ENCODE data around the gene IDUA.

The IDUA gene

DNA sequence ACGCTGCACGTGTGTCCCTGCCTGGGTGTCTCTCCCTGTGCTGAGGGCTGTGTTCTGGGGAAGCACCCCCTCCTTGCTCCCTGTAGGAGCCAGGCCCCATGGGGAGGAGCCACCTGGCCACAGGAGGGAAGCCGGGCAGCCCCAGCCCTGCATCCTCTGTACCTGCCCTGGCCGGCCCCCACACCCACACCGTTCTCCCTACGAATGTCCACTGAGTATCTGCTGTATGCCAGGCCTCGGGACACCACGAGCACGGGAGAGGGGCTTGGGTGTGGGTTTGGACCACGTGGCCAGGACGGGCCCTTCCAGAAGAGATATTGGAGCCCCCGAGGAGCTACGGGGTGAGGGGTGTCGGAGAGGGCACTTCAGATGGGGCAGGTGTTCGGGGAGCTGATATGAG lies 30.9 kb downstream of the IDUA start:
- DNase-seq = no peak

DNA sequence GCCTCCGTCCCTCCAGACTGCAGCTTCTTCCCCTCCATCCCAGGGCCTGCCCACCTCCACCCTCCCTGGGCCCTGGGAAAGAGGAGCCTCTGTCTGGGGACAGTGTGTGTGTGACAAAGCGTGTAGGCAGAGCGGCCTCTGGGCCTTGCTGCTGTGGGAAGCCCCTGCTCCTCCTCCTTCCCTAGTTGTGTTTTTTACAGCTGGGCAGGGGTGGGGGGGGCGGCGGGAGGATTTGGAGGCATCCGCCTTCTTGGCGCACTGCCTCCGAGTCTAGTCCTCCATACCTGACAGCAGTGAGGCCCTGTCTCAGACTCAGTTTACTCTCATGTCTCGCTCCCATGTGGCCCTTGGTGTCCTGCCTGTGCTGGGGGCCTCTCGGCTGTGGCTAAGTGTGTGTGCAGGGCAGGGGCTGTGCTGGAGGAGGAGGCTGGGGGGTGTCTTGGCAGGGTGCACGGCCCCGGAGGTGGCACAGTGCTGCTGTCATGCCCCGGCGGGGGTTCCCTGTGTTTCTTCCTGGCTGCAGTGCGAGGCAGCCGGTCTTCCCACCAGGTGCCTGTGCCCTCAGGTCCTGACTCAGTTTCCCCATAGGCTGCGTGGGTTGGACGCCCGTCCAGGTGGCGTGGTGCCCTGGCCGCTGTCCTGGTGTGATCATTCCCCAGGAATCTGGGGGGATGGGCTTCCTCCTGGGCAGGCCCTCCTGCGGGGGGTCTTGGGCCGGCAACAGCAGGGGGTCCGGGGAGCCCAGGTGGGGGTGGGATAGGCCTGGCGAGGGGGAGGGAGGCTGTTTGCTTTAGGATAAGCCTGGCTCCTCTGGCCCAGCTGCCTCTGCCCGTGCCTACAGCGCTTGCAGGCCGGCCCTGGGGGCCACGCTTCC lies 31.5 kb downstream of the IDUA start:
- DNase-seq = no peak

DNA sequence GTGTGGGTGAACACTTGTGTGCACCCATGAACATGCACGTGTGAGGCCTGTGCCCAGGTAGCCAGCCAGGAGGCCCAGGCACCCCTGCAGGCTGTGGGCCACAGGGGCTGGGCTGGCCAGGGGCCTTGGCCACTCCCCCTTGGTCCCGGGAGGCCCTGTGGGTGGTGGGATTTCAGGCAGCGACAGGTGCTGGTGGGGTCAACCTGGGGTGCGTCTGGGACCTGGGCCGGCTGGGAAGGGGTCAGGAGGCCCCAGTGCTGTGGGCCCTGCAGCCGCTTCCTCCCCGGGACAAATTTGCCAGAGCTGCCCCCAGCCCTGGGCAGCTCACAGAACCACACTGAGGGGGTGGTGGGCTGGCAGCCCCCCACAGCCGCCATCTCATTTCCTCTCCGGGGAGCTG lies 32.5 kb downstream of the IDUA start:
- DNase-seq = no peak

DNA sequence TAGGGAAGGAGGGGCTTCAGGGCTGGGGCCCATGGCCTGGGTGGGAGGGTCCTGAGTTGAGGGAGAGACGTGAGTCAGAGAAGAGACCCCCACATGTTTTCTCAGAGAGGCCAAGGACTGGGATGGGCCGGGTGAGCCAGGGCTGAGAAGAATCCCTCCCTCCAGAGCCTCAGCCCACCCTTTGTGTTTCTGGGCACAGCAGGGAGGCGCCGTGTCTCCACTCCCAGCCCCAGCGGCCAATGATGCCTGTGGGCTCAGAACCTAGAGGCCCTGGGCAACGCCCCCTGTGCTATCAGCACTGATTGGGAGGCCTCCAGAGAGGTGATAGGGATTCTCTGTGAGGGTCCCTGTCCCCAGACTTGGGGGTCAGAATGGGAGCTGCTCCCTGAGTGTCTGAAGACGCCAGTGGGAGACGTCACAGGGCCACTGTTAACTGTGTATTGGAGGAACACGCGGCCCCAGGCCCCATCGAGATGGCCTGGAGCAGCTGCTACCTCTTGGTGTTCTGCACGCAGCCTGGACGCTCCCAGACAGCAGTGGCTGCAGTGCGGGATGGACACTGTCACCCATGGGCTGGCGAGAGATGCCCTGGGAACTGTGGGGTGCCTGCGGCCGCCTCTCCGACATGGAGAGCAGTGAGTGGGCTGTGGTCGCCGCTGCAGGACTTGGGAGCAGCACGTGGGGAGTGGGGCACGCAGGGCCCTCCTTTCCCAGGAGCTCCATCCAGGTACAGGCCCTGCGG lies 33.1 kb downstream of the IDUA start:
- no peak for DNase-seq

DNA sequence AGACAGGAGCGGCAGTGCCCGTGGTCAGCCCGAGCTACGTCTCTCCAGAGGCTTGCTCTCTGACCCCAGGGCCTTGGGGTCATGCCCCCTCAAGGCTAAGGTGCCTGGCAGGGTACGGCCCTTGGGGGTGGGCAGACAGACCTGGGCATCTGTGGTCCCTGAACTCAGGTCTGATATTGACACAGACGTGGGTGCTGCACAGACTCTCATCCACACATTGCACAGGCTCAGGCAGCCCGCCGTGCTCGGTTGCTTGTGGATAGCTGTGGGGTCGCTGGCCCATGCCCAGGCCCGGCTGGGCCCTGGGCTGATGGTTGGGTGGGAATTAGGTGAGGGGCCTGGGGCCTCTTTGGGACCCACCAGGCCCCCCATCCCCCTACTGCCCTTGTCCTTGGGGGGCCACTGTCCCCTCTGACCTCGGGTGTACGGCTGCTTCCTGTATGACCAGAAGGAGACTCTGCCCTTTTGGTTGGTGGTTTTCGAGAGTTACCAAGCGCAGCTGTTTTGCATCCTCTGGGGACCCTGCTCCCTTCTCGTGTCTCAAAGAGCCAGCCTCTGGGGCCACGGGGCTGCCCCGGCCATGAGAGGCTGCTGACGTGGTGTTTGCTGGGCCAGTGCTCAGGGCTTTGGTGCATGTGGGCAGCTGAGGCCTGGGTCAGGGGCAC lies 34.7 kb downstream of the IDUA start:
- peak in 1 of 2 donors; percentile 39 for DNase-seq

DNA sequence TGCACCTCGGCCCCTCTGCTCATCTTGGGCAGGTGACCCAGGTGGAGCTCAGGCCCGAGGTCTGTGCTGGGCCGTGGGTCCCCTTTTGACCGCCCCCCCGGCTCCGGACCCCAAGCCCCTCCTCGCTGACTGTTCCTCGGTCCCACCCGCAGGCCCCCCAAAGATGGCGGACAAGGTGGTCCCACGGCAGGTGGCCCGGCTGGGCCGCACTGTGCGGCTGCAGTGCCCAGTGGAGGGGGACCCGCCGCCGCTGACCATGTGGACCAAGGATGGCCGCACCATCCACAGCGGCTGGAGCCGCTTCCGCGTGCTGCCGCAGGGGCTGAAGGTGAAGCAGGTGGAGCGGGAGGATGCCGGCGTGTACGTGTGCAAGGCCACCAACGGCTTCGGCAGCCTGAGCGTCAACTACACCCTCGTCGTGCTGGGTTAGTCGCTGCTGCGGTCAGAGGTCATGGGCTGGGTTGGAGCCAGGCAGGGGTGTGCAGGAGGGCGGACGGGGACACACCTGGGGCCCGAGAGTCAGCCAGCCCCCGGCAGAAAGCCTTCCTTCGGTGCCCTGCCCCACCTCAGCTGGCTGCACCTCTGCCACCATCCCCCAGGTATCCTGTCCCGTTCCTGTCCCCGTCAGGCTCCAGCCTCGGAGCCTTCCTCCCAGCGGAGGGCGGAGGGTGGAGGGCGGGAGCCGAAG lies 35.4 kb downstream of the IDUA start:
- DNase-seq = no peak

DNA sequence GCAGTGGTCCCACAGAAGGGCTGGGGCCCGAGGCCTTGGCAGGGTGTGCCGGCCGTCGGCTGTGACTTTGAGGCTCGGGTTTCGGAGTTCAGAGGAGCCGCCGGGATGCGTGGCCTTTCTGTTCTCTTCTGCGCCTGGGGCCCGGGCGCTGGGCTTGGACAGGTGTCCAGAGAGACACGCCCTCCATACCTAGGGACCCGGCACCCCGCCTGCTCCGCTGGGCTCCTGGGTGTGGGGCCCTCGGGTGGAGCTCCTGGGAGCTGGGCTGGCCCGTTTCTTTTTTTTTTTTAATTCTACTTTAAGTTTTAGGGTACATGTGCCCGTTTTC lies 35.9 kb downstream of the IDUA start:
- DNase-seq = no peak

DNA sequence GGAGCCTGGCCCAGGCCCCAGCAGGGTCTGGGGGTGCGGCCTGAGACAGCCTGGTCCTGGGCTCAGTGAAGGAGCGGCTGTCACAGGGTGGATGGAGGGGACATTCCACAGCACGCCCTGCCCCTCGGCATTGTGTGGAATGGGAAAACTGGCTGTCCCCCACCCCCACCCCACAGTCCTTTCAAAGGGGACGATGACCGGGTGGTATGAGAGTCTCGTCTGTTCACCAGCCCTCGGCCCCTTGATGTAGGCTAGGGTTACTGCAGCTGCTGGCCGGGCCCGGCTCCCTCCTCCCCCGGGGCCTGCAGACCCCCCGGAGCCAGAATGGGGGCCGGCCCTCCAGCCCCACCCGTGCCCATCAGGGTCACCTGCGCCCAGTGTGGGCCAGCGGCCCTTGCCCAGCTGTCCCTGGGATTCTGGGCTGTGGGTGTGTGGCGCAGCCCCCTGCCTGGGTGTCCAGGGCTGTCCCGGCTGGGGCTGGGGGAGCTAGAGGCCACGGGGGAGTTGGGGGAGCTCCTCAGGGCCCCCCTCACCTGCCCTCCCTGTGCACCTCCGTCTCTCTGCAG lies 36.3 kb downstream of the IDUA start:
- DNase-seq = no peak

DNA sequence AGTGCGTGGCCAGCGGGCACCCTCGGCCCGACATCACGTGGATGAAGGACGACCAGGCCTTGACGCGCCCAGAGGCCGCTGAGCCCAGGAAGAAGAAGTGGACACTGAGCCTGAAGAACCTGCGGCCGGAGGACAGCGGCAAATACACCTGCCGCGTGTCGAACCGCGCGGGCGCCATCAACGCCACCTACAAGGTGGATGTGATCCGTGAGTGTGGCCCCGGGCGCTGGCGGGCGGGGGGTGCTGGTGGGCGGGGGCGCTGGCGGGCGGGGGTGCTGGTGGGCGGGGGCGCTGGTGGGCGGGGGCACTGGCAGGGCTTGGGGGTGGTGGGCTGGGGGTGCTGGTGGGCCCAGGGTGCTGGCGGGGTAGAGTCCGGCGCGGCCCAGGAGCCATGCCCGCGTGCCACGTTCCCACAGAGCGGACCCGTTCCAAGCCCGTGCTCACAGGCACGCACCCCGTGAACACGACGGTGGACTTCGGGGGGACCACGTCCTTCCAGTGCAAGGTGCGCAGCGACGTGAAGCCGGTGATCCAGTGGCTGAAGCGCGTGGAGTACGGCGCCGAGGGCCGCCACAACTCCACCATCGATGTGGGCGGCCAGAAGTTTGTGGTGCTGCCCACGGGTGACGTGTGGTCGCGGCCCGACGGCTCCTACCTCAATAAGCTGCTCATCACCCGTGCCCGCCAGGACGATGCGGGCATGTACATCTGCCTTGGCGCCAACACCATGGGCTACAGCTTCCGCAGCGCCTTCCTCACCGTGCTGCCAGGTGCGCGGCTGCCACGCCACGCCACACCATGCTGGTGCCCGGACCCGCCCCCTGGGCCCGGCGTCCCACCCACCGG lies 37.3 kb downstream of the IDUA start:
- DNase-seq = no peak

DNA sequence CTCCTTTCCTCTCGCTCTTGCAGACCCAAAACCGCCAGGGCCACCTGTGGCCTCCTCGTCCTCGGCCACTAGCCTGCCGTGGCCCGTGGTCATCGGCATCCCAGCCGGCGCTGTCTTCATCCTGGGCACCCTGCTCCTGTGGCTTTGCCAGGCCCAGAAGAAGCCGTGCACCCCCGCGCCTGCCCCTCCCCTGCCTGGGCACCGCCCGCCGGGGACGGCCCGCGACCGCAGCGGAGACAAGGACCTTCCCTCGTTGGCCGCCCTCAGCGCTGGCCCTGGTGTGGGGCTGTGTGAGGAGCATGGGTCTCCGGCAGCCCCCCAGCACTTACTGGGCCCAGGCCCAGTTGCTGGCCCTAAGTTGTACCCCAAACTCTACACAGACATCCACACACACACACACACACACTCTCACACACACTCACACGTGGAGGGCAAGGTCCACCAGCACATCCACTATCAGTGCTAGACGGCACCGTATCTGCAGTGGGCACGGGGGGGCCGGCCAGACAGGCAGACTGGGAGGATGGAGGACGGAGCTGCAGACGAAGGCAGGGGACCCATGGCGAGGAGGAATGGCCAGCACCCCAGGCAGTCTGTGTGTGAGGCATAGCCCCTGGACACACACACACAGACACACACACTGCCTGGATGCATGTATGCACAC lies 38.2 kb downstream of the IDUA start:
- no peak for DNase-seq

DNA sequence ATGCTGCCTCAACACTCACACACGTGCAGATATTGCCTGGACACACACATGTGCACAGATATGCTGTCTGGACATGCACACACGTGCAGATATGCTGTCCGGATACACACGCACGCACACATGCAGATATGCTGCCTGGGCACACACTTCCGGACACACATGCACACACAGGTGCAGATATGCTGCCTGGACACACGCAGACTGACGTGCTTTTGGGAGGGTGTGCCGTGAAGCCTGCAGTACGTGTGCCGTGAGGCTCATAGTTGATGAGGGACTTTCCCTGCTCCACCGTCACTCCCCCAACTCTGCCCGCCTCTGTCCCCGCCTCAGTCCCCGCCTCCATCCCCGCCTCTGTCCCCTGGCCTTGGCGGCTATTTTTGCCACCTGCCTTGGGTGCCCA lies 39.3 kb downstream of the IDUA start:
- DNase-seq = peak; percentile 44 to 52

DNA sequence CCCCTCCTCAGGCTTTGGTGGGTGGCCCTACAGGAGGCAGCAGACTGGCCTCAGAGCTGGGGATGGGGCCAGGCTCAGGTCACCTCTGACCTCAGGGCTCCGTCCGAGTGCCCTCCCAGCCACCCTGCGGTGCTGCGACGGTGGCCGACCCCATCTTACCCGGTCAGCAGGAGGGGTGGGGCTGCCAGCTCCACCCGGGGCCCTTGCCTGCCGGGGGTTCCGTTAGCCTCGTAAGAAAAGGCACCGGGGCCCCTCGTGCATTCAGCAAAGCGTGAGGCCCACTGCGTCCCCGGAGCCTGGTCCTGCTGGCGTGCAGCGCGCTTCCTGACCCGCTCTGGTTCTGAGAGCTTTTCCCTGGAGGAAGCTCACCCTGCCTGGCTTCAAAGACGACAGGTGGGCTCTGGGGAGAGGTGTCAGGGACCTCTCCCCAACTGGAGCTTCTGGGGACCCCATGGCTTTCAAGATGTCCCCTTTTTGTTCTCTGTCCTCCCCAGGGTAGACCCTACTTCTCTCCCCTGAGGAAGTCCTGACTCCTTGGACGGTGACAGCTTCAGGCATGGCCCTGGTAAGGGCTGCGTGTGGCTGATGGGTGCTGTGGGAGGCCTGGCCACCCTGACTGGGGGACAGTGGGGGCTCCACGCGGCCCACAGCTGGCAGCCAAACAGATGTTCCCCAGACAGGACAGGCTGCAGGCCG lies 40.5 kb downstream of the IDUA start:
- no peak for DNase-seq

DNA sequence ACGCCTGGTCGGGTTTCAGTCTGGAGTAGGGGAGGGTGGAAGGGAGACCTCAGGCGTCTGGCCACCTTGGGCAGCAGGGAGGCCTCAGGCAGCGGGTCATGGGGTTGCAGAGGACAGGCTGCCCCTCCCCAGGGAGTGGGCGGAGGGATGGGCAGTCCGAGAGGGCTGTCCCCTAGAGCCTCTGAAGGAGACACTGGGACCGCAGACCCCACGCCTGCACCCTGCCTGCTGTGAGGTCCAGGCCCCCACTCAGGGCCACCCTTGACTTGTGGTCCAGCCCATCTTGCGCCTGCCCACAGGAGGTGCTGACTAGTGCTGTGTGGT lies 41.0 kb downstream of the IDUA start:
- no peak for DNase-seq

DNA sequence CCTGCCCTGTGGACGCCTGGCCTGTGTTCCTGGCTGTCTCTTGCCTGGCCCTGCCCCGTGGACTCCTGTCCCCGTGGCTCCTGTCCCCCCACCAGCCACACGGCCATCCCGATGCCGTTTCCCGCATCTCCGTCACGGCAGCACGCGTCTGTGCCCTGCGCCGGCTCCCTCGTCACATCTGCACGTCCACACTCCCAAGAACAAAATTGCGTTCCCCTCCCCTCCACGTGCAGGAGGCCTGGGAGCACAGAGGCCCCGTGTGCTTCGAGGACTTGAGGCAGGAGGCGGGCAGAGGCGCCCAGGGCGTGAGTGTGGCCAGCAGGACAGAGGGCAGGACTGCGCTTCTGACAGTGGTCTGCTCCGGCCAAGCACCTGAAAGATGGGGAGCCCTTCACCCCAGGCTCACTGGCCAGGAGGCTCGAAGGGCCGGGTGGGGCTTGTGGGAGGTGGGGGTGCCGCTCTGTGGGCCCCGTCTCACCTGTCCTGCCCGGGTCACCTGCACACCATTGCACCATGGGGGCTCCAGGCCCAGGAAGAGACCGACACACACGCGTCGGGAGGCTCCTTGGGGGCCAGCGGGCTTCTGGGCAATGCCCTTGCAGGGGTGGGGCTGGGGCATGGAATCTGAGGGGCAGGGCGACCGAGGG lies 41.9 kb downstream of the IDUA start:
- no peak for DNase-seq

DNA sequence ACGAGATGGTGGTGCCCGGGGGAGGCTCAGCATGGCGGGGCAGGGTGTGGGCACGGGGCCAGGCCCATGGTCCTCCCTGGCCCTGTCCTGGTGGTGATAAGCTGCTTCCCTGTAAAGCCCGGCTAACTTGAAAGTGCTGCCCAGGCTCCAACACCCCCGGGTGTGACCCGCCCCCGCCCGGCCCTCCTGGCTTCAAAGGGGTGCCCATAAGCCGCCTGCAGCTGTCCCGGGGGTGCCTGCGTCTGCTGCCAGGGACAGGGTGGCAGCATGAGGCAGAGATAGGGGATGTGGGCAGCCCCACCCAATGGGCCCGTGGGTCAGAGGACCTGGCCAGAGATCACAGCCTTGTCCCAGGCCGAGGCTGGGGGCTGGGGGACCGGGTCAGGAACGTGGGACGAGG lies 42.7 kb downstream of the IDUA start:
- DNase-seq = no peak

DNA sequence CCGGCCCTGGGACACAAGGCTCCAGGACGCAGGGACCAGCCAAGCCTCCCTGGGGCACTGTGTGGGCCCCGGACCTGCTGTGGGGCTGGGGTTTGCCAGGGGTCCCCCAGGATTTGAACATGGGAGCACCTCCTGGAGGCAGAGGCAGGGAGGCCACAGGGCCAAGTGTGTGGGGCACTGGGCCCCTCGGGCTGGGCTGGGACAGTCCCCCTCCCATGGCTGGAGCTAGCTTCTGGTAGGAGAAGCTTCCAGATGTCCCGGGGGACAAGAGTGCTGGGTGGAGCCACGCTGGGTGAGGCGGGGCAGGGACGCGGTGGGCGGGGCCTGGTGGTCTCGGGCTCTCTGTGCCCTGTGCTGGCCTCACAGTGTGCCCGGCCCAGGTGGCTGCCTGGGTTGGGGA lies 43.2 kb downstream of the IDUA start:
- no peak for DNase-seq

DNA sequence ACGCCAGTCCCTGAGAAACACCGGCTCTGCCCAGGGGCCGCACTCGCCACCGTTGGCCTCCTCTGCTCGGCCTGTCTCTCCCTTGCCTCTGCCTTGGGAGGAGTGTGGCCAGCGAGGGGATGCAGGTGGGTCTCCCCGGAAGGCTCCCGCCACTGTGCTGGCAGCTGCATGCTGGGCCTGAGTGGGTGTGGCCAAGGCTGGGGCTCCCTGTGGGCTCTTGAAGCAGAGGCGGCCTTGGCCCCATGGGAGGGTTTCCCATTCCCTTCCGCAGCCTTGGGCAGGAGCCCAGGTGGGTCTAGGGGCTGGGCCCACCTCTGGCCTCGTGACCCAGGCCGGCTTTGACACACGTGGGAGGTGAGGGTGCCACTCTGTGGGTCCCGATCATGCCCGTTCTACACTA lies 43.7 kb downstream of the IDUA start:
- no peak for DNase-seq

DNA sequence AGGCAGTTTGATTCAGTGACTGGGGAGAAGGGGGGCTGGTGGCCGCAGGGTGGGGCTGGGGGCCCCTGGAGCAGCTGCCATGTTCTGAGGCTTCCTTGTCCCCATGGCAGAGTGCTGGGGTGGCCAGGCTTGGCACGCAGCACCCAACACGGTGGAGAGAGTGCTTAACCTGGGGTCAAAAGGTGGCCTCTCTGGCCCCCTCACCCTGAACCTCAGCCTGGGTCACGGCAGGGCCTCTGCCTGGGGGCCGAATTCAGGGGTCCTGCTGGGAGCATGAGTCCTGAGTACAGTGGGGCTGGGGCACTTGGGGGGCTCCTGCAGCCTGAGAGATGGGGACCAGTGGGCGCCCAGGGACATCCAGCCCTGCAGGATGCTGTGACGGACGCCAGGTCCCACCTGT lies 44.5 kb downstream of the IDUA start:
- DNase-seq = no peak

DNA sequence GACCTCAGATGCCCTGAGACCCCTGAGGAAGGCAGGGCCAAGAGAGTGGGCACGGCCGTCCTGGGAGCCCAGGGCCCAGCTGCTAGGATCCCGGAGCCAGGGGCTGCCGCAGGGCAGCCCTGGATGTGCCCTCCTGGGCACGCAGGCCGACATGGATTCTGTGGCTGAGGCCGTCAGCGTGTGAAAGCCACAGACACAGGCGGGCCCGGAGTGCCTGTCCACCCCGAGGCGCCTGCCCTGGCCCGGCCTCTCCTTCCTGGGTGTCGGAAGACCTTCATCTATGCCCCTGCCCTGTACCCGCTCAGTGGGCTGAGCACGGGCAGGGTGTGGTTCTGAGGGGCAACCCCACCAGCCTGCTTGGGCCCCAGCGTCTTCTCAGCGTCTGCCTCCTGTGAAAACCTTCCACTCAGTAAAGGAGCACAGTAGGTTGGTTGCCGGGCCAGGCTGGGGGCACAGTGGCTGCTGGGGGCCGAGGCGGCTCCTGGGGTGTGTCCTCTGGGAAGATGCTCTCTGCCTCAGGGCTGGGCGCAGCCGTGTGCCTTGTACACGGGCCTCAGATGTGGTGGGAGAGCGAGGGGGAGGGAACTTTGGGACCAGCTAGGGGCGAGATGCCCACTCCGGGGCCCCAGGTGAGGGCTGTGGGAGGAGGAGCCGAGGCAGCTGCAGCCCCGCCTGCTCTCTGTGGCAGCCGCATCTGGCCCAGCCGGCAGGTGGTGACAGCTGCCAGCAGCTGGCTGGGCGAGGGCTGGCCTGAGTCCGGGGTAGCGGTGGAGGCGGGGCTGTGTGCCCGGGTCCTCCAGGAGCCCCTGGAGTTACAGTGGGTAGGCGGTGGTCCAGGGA lies 45.3 kb downstream of the IDUA start:
- no peak for DNase-seq

DNA sequence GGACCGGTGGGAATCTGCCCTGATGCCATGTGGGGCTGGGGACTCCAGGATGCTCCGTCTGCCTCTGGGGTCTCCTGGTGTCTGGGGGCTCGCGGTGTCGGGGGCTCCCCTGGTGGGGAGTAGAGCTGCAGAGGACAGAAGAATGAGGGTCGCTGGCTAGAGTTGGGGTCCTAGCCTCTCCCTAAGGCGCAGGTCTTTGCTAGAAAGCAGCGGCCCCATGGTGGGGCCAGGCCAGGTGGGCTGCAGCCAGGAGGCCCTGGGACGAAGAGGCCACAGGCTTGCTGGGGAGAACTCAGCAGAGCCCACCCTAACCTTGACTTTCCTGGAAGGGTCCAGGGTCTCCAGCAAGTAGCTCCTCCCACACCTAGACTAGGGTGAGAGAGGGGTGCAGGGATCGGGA lies 46.0 kb downstream of the IDUA start:
- DNase-seq = no peak
